NB4 (cell line): Measurements from ENCODE around the gene SQOR.

Source experiments
- CTCF ChIP-seq: IDR thresholded peaks from one replicate; pipeline ENCODE4 v1.5.1; 2012; ENCODE audit warnings: low read depth, low read length
- MYC ChIP-seq: IDR thresholded peaks from 2 replicates; pipeline ENCODE4 v1.6.1; 2011; ENCODE audit warnings: low read depth, low read length
- POLR2A ChIP-seq: IDR thresholded peaks from 2 replicates; pipeline ENCODE4 v1.6.1; 2011; ENCODE audit warnings: mild to moderate bottlenecking; ENCODE audit not compliant: insufficient read length; ENCODE audit errors: extremely low read depth

GRCh38 chr15:45603881-45604280 lies 30.9 kb upstream of the SQOR start:
- no peak for TF ChIP-seq CTCF
- TF ChIP-seq MYC = no peak
- TF ChIP-seq POLR2A = no peak
